ENCODE data around the gene ACOX3.

Gene ACOX3

DNA sequence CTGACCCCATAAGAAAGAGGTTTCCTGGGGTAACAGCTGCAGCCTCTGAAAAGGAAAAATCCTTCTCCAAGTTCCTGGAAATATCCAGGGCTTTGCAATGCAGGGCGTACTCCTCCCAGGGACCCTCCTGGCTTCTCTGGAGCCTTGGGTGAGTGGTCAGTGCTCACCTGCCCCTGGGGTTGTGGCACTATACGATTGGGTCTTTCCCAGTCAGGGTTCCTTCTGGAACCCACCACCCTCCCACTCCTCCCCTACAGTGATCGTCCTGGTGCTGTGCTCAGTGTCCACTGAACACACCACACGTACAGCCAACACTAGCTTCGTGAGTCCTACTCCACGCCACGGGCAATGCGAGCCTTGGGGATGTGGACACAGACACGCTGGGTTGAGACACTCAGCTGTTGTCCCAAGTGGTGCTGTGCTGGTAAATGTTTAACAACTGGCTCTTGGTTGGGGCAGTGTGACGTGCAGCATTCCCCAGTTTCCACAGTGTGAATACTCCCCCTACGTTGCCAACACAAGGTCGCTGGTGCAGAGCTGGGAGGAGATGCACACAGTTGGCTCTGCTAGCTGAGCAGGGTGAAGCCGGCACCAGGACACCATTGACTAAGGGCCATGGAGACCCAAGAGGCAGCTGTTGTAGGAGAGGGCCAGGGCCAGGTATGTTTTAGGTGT lies 105.6 kb downstream of the ACOX3 start:
- DNase-seq: no peak

DNA sequence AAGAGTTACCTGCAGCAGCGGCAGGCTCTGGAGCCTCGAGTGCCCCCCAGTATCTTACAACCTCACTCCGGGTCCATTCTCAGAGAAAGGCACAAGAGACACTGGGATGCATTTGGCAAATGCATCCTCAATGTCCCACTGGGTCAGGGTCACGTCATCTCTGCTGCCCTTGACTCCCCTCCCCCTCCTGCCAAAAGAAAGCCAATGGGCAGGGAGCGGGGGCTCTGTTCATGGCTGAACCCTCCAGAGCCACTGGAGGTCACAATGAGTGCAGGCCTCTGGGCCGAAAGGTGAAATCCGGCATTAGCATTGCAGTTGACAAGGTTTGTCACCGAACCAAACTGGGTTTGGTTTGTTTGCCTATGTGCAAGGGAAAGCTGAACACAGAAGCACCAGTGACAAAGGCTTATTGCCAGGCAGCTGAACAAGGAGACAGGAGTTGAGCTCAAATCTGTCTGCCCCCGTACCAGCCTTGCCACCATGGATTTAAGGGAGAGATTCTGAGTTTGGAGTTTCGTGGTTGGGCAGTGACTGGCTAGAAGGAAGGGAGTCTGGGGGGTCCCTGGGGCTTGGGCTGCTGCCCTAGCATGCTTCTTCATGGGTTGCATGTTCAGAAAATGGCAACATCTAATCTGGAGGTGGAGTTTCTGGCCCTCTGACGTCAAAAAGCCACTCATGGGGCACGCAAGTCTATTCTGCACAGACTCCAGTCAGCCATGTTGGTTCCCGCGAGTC lies 106.6 kb downstream of the ACOX3 start:
- no peak for DNase-seq

DNA sequence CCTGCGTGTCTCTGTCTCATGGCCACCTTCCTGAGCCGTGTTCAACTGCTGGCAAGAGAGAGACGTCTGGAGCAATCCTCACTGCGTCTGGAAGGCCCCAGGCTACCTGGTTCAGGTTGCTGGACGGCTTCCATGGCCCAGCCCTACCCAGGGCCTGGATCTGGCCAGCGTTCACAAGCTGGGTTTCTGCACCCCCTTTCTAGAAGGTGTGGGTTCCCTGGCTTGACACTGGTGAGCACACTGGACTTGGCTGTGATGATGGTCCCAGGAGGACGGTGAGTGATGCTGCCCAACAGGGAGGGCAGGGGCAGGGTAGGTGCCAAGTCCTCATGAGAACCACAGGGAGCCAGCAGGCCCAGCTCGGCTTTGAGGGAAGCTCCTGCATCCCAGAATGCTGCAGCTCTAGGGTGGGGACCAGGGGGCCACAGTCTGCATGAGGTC lies 107.6 kb downstream of the ACOX3 start:
- DNase-seq: no peak

DNA sequence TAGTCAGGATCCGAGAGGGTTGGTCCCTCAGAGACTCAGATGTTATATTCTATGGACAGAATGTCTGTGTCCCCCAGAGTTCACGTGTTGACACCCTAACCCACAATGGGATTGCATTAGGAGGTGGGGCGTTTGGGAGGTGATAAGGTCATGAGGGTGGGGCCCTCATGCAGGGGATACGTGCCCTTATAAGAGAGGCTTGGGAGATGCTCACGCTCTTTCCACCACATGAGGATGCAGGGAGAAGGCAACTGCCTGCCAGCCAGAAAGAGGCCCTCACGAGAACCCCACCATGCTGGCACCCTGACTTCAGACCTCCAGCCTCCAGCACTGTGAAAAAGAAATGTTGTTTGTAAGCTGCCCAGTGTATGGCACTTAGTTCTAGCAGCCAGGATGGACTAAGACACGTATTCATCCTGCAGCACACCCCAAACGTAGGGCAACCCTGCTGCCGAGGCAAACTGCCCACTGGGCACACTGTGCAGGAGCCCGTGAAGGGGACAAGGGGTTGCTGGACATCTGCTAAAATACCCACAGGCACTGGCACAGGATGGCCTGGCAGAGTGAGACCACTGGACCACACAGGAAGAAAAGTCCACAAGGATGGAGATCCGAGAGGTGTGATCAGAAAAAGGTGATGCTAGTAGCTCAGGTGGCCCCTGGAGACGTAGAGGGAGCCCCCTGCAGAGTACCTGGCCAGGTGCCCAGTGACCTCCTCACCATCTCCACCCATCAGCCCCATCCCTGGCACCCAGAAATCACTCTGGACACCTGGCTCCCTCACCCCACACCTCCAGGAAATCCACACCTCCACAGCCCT lies 108.3 kb downstream of the ACOX3 start:
- no peak for DNase-seq

DNA sequence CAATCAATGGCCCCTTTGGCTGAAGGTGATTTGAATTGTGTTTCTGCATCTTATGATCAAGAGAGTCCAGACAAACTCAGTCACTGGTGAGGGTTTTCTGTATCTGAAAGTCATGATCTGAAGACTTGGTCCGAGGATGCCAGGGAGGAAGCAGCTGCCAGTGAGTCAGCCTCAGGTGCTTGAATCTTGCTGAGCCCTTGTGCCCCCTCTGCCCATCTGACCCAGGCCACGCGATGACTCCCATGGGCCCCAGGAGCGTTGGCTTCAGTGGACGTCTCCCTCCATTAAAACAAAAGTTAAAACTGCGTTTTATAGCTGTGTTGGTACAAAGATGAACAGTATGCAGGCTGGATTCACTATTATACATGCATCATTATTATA lies 109.0 kb downstream of the ACOX3 start:
- DNase-seq: no peak

DNA sequence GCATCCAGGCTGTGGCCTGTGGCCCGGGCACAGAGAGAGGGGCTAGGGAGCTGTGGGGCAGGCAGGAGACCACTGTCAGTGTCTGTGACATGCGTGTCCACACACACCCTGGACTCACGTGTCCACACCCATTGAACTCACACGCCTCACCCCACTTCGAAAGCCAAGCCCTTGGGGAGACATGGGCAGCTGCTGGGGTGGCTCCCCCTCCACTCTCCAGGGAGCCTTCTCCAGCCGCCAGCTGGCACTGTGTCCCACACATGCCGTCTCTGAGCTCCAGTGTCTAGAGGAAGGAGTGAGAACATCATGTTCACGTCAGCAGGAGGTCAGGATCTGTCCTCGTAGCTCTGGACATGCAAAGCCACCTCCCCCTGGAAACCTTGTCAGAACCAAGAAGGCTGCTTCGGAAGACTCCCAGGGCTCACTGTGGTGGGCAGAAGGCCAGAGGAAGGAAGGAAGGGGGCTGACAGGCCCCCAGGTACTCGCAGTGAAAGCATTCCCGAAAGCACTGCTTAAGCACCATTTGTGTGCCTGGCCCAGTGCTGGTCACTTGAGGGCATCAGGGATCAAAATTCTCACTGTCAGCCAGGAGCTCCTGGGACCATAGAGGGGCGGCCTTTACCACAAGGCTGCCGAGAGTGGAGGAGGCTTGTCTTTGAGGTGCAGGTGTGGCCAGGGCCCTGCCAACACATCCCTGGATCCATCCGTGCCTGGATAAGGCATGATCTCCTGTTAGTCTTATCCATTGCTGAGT lies 109.5 kb downstream of the ACOX3 start:
- no peak for DNase-seq

DNA sequence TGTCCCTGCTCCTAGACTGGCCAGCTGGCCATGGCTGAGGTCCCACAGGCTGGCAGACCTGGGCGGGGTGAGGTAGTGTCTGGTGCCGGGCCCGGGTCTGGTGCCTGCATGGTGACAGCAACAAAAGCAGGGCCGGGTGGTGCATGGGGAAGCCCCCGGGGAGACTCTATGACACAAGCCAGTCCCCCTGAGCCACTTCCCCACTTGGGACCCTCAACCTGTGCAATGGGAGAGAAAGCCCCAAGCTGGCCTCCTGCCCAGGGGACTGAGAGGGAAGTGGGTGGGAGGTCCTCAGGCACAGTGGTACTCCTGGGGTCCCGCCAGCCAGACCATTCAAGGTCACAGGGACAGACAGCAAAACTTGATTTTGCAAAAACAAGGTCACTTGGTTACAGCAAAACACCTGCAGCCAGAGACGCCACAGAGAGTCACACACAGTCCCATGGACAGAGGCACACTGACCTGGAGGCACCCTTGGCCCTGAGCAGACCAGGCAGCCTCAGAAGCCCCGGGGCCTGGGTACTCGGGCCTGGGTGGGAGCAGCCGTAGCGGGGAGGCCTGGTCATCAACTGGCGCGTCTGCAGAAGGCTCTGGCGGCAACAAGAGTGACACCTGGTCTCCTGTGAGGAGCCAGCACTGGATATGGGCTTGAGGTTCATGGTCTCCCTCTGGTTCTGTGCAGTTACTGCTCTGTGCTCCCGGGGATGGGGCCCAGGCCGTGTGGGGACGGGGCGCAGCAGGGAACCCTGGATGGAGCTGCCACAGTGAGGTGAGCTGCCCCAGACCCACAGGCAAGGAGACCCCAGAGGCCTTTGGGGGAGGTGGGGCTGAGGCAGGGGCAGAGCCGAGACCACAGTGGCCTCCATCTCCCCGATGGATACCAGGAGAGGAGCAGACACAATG lies 110.4 kb downstream of the ACOX3 start:
- no peak for DNase-seq

DNA sequence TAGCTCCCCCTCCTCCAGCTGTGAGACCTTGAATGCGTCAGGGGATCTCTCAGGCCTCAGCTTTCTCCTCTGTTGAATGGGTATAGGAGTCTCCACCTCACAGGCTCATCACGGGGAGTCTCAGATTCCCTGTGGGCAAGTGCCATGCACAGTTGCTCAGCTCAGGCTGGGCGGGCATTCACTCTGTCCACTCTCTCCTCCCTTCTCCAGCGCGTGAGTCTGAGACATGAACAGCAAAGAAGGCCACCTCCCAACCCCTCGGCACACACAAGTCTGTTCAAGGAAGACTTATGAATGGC lies 111.0 kb downstream of the ACOX3 start:
- no peak for DNase-seq

DNA sequence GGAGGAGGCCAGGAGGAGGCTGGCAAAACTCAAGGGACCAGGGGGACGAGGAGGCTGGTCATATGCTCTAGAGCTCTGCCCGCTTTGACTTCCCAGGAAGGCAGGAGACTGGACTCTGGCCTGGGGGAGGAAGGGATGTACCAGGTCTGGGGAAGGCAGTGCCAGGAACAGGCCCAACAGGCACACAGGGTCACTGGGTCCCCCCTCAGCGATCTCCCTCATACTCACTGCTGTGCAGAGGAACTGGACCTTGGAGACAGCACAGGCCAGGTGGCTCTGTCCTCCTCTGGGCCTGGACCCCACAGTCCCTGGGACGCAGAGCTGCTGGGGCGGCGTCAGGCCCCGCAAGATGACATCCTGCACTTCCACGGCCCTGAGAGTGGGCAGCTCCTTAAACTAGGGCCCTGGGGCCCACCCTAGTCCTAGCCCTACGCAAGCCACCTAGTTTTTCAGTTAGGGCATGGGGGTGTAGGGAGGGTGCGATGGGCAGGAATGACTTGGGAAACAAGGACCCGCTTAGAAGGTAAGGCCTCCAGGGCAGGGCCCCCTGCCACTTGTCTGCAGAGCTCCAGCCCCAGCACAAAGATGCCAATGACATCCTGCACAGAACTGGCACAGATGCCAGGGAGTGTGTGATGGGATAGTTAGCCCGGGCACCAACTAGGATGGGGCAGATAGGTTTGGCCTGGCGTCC lies 111.5 kb downstream of the ACOX3 start:
- DNase-seq: no peak

DNA sequence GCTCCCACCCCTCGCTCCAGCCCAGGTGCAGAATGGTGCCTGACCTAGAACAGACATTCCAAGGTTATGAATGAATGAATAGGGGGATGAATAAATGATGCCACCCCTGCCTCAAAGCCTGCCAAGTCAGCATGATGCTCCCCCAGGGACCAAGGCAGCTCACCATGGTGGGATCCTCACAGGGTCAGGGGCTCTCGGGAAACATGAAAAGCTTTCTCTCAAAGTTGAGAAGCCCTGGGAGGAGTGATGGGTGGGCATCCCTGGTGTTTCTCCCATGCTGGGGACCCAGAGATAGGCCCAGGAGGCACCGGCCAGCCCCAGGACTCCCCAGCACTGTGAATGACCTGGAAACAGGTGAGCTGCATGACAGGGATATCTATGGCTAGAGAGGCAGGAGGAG lies 112.1 kb downstream of the ACOX3 start:
- no peak for DNase-seq

DNA sequence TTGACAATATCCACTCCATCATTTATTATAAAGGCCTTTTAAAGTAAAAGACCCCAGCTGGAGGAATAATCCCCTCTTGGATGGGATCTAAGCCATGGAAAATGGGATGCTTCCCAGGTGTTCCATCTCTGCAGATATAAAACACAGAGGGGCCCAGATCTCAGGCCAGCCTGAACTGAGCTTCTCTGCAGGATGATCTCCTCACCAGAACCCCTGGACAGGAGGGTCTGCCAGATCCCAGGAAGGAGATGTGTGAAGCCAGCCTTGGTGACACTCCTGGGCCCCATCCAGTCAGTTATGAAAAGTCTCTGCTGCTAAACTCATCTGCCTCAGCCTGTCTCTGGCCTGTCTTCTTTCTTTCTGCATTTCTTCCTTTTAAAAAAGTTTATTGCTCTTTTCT lies 114.3 kb downstream of the ACOX3 start:
- DNase-seq: no peak

DNA sequence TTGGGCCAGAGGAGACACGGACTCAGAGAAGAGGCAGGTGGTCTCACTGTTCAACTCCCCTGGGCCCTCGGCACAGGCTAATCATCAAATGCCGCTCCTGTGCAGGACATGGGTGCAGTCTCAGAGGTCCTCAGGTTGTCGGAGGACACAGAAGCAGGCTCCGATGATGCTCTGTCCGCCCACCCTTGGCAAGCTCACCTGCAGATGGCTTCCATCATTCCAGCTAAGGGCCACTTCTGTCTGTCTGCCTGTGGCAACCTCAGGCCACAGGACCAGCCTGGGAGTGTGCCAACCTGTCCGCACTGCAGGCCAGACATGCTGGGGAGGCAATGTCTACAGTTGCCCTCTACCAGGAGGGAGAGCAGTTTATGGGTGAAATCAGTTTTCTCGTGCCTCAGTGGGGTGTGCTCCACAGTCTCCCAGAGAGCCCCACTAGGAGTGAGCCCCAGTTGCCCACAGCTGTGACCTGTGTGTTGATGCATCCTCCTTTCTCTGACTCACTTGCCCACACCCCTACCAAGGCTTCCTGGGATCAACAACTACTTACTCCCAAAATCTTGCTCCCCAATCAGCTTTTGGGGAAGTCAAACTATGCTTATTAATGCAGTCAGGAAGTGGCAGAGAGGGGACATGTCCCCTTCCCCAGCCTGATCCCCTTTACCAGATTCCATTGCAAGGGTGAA lies 115.1 kb downstream of the ACOX3 start:
- no peak for DNase-seq

DNA sequence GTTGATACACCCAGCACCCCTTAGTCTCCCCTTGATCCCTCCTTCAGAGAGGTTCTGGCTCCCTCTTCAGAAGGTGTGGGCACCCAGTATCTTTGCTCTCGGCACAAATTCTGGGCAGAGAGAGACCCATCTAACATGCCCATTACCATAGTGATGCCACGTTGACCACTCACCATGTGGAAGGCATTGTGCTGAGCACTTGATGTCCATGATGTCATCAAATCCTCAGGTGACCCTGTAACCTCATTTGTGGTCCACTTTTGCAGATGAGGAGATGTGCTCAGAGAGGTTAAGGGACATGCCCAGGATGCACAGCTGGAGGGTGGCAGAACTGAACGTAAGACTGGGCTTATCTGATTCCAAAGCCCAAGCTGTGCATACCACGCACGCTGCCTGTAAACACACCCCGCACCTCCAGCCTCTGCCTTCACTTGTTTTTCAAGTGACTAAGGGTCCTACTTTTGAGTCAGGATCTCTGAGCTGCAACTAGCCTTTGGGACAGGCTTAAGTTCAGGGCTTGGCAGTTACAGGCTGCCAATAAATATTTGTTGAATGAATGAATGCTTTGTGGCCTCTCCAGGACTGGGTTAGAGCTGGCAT lies 115.8 kb downstream of the ACOX3 start:
- no peak for DNase-seq

DNA sequence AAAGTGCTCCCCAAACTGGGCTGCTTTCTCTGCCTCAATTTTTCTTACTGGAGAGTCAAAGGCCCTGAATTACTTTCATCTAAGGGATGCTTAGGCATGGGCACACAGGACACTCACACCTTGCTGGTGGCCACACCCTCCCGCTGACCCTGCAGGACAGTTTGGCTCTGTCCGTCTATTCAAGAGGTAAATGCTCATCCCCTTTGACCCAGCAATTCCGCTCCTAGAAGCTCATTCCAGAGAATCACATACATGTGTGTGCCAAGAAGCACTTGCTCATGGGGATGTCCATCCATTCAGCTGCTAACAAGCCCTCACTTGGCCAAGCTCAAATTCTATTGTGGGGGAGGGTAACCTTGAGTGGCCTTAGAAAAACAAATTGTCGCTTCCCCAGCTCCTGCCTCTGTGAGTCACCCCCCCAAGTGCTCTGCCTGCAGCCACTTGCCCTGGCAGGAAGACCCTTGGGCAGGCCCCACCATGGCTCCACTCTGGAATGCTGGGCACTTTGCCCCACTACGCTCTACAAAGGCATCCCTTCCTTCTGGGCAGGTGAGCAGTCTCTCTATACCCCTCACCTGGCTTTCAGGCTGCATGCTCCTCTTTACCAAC lies 116.5 kb downstream of the ACOX3 start:
- DNase-seq: no peak

DNA sequence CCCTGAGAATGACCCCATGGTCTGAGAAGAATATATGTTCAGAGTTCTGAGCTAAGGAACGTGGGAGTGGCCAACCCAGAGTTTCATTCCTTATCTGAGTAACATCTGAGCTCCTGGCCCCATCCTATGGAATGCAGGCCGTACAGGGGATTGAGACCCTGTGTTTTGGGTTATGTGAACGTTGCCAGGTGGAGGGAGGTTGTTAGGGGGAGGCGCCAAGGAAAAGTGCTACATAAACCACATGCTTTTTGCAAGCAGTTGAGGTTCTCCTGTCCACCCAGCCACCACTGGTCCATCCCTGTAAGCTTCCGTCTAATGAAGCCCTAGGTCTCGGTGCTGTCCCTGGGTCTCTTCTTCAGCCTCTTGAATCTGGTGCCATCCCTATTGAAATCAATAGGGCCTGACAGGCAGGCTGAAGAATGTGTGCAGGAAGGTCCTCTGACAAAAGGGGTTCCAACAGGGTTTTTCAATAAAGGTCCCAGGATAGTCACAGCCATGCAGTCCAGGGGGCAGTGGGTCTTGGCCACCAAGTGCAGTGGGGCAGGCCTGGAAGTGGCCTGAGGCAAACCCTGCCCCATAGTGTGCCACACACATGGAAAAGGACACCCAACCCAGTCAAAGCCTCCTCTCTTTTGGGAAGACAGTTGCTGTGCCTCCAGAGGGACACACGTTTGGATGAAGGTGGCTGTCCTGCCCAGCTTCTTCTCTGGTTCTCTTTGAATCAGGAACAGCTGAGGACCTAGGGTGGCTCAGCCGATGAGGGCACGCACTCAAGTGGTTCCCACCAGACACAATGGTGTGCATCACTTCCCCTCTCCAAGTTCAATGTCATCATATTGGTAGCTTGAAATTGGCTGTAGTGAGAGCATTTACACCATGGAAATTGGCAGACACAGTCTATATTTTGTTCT lies 117.5 kb downstream of the ACOX3 start:
- no peak for DNase-seq

DNA sequence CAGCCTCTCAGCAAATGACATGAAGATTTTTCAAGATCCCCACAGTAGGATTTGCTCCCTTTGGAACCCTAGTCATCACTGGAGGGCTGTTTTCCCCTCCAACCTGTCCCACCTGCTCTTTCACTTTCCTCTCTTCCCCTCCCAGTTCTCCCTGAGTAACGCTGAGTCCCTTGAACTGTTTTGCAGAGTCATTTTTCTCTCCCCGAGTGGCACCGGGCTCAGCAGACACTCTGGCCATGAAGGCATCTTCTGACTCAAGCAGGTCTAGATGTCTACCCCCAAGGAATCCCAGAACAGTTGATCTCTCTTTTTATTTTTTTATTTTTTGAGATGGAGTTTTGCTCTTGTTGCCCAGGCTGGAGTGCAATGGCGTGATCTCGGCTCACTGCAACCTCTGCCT lies 118.8 kb downstream of the ACOX3 start:
- no peak for DNase-seq

DNA sequence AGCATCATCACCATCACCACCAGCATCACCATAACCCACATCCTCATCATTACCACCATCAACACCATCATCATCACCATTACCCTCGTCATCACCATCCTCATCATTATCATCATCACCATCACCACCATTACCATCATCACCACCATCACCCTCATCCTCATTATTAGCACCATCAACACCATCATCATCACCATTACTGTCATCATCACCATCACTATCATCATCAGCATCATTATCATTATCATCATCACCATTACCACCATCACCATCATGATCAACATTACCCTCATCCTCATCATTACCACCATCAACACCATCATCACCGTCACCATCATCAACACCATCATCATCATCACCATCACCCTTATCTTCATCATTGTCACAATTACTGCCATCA lies 119.3 kb downstream of the ACOX3 start:
- DNase-seq: no peak

DNA sequence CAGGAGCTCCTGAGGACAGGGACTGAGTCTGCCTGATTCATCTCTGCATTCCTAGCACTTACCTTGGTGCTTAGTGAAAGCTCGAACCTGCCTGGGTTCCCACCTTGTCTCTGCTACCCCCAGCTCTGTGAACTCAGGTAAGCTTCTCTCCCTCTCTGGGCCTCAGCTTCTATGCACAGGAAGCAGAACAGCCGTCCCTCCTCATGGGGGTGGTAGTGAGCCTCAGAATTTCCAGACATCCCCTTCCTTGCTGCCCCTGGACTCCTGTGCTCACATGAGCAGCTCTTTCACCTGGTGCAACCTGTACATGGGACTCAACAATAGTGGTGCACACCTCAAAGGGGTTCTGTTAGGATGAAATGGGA lies 120.2 kb downstream of the ACOX3 start:
- no peak for DNase-seq
